ENCODE measurements around the gene PTPRT.

Gene PTPRT

GRCh38 chr20:42378826-42379225 is 810.9 kb downstream of the PTPRT start:
- no peak for DNase-seq
- Histone ChIP-seq H2BK15ac (ENCODE audit: low read depth, poor library complexity, severe bottlenecking) (no peak overlapping the region), H3K23ac (ENCODE audit: low read length in 2 of 2) (no peak overlapping the region), H4K8ac (ENCODE audit: low read length) (no peak overlapping the region), H3K14ac (ENCODE audit: low read length in 2 of 2) (no peak overlapping the region), H2BK120ac (ENCODE audit: low read depth, low read length) (no peak overlapping the region), H2AK5ac (ENCODE audit: low read length, severe bottlenecking) (no peak overlapping the region), H4K91ac (ENCODE audit: low read length) (no peak overlapping the region), H2AFZ (ENCODE audit: low read depth, low read length) (no peak overlapping the region), H3K4me1 (ENCODE audit: control insufficient read depth, insufficient read depth, low read depth, low read length) (no peaks in the 10 kb centered on the region), H3K27ac (ENCODE audit: low read length, poor library complexity, severe bottlenecking) (no peak overlapping the region), H2BK12ac (ENCODE audit: low read length in 2 of 2) (no peak overlapping the region), H3K4me3 (ENCODE audit: insufficient read depth in 1 of 2, low read depth in 1 of 2, low read length in 2 of 2) (no peak overlapping the region), H3K27me3 (ENCODE audit: control insufficient read depth in 1 of 2, insufficient read depth in 1 of 2, low read length in 2 of 2) (no peaks in the 10 kb centered on the region), H3K4me2 (ENCODE audit: low read length, poor library complexity, severe bottlenecking) (no peak overlapping the region), H2BK5ac (ENCODE audit: low read depth, low read length, poor library complexity, severe bottlenecking) (no peak overlapping the region), H3K4ac (ENCODE audit: low read depth in 1 of 2, low read length in 2 of 2) (no peak overlapping the region), H3K79me1 (replicated peaks; ENCODE audit: low read length, poor library complexity, severe bottlenecking) (no peaks in the 10 kb centered on the region), H3K18ac (ENCODE audit: low read depth in 1 of 2, low read length in 2 of 2) (no peak overlapping the region), H3K36me3 (ENCODE audit: control insufficient read depth in 1 of 2, insufficient read depth in 2 of 2, low read depth in 1 of 2, low read length in 2 of 2) (no peaks in the 10 kb centered on the region), H3K9ac (ENCODE audit: low read length) (no peak overlapping the region), H3K9me3 (ENCODE audit: control insufficient read depth, low read length) (no peaks in the 10 kb centered on the region)
- WGBS = 19% methylated on average over 3 of the region's 3 CpGs

GRCh38 chr20:42376131-42376530 is 813.6 kb downstream of the PTPRT start:
- Histone ChIP-seq H2BK12ac (ENCODE audit: low read length in 2 of 2) (no peak overlapping the region), H3K27ac (ENCODE audit: low read length, poor library complexity, severe bottlenecking) (no peak overlapping the region), H3K36me3 (ENCODE audit: control insufficient read depth in 1 of 2, insufficient read depth in 2 of 2, low read depth in 1 of 2, low read length in 2 of 2) (no peaks in the 10 kb centered on the region), H3K27me3 (ENCODE audit: control insufficient read depth in 1 of 2, insufficient read depth in 1 of 2, low read length in 2 of 2) (no peaks in the 10 kb centered on the region), H3K18ac (ENCODE audit: low read depth in 1 of 2, low read length in 2 of 2) (no peak overlapping the region), H4K91ac (ENCODE audit: low read length) (no peak overlapping the region), H3K4me3 (ENCODE audit: insufficient read depth in 1 of 2, low read depth in 1 of 2, low read length in 2 of 2) (no peak overlapping the region), H3K4me1 (ENCODE audit: control insufficient read depth, insufficient read depth, low read depth, low read length) (no peaks in the 10 kb centered on the region), H2AFZ (ENCODE audit: low read depth, low read length) (no peak overlapping the region), H2BK5ac (ENCODE audit: low read depth, low read length, poor library complexity, severe bottlenecking) (no peak overlapping the region), H3K9ac (ENCODE audit: low read length) (no peak overlapping the region), H3K9me3 (ENCODE audit: control insufficient read depth, low read length) (no peaks in the 10 kb centered on the region), H3K23ac (ENCODE audit: low read length in 2 of 2) (no peak overlapping the region), H4K8ac (ENCODE audit: low read length) (no peak overlapping the region), H3K79me1 (replicated peaks; ENCODE audit: low read length, poor library complexity, severe bottlenecking) (no peaks in the 10 kb centered on the region), H2BK120ac (ENCODE audit: low read depth, low read length) (no peak overlapping the region), H2AK5ac (ENCODE audit: low read length, severe bottlenecking) (no peak overlapping the region), H3K4me2 (ENCODE audit: low read length, poor library complexity, severe bottlenecking) (no peak overlapping the region), H3K14ac (ENCODE audit: low read length in 2 of 2) (no peak overlapping the region), H2BK15ac (ENCODE audit: low read depth, poor library complexity, severe bottlenecking) (no peak overlapping the region), H3K4ac (ENCODE audit: low read depth in 1 of 2, low read length in 2 of 2) (no peak overlapping the region)
- no peak for DNase-seq
- 92% methylated on average over 6 of the region's 6 CpGs for WGBS

- Histone ChIP-seq H2BK5ac (ENCODE audit: low read depth, low read length, poor library complexity, severe bottlenecking) (no peak overlapping the region), H2AFZ (ENCODE audit: low read depth, low read length) (no peak overlapping the region), H3K9ac (ENCODE audit: low read length) (no peak overlapping the region), H2BK12ac (ENCODE audit: low read length in 2 of 2) (no peak overlapping the region), H3K23ac (ENCODE audit: low read length in 2 of 2) (no peak overlapping the region), H3K27me3 (ENCODE audit: control insufficient read depth in 1 of 2, insufficient read depth in 1 of 2, low read length in 2 of 2) (no peaks in the 10 kb centered on the region), H4K8ac (ENCODE audit: low read length) (no peak overlapping the region), H3K4me3 (ENCODE audit: insufficient read depth in 1 of 2, low read depth in 1 of 2, low read length in 2 of 2) (no peak overlapping the region), H3K79me1 (replicated peaks; ENCODE audit: low read length, poor library complexity, severe bottlenecking) (no peaks in the 10 kb centered on the region), H3K4ac (ENCODE audit: low read depth in 1 of 2, low read length in 2 of 2) (no peak overlapping the region), H3K36me3 (ENCODE audit: control insufficient read depth in 1 of 2, insufficient read depth in 2 of 2, low read depth in 1 of 2, low read length in 2 of 2) (no peaks in the 10 kb centered on the region), H3K18ac (ENCODE audit: low read depth in 1 of 2, low read length in 2 of 2) (no peak overlapping the region), H3K9me3 (ENCODE audit: control insufficient read depth, low read length) (no peaks in the 10 kb centered on the region), H3K27ac (ENCODE audit: low read length, poor library complexity, severe bottlenecking) (no peak overlapping the region), H3K4me1 (ENCODE audit: control insufficient read depth, insufficient read depth, low read depth, low read length) (no peaks in the 10 kb centered on the region), H2BK120ac (ENCODE audit: low read depth, low read length) (no peak overlapping the region), H2BK15ac (ENCODE audit: low read depth, poor library complexity, severe bottlenecking) (no peak overlapping the region), H3K4me2 (ENCODE audit: low read length, poor library complexity, severe bottlenecking) (no peak overlapping the region), H4K91ac (ENCODE audit: low read length) (no peak overlapping the region), H3K14ac (ENCODE audit: low read length in 2 of 2) (no peak overlapping the region), H2AK5ac (ENCODE audit: low read length, severe bottlenecking) (no peak overlapping the region)
- 71% methylated on average over 2 of the region's 2 CpGs for WGBS
- DNase-seq = no peak
Measured at GRCh38 chr20:42373049-42373448, 816.7 kb downstream of the PTPRT start.

- 80% methylated on average over 6 of the region's 6 CpGs for WGBS
Measured at GRCh38 chr20:42370075-42370474, 819.6 kb downstream of the PTPRT start.

More at GRCh38 chr20:42370075-42370474, 819.6 kb downstream of the PTPRT start:
- Histone ChIP-seq H3K27ac (ENCODE audit: low read length, poor library complexity, severe bottlenecking) (no peak overlapping the region), H4K8ac (ENCODE audit: low read length) (no peak overlapping the region), H2BK12ac (ENCODE audit: low read length in 2 of 2) (no peak overlapping the region), H3K18ac (ENCODE audit: low read depth in 1 of 2, low read length in 2 of 2) (no peak overlapping the region), H4K91ac (ENCODE audit: low read length) (no peak overlapping the region), H3K79me1 (replicated peaks; ENCODE audit: low read length, poor library complexity, severe bottlenecking) (no peaks in the 10 kb centered on the region), H3K4me3 (ENCODE audit: insufficient read depth in 1 of 2, low read depth in 1 of 2, low read length in 2 of 2) (no peak overlapping the region), H3K4me2 (ENCODE audit: low read length, poor library complexity, severe bottlenecking) (no peak overlapping the region), H2BK120ac (ENCODE audit: low read depth, low read length) (no peak overlapping the region), H3K9ac (ENCODE audit: low read length) (no peak overlapping the region), H2BK5ac (ENCODE audit: low read depth, low read length, poor library complexity, severe bottlenecking) (no peak overlapping the region), H2AFZ (ENCODE audit: low read depth, low read length) (no peak overlapping the region), H2AK5ac (ENCODE audit: low read length, severe bottlenecking) (no peak overlapping the region), H3K4me1 (ENCODE audit: control insufficient read depth, insufficient read depth, low read depth, low read length) (no peaks in the 10 kb centered on the region), H3K14ac (ENCODE audit: low read length in 2 of 2) (no peak overlapping the region), H3K9me3 (ENCODE audit: control insufficient read depth, low read length) (no peaks in the 10 kb centered on the region), H3K27me3 (ENCODE audit: control insufficient read depth in 1 of 2, insufficient read depth in 1 of 2, low read length in 2 of 2) (no peaks in the 10 kb centered on the region), H2BK15ac (ENCODE audit: low read depth, poor library complexity, severe bottlenecking) (no peak overlapping the region), H3K23ac (ENCODE audit: low read length in 2 of 2) (no peak overlapping the region), H3K4ac (ENCODE audit: low read depth in 1 of 2, low read length in 2 of 2) (no peak overlapping the region), H3K36me3 (ENCODE audit: control insufficient read depth in 1 of 2, insufficient read depth in 2 of 2, low read depth in 1 of 2, low read length in 2 of 2) (no peaks in the 10 kb centered on the region)
- DNase-seq = no peak
